CD4-positive, alpha-beta T cell treated with Interferon alpha-2 for 1 hour (primary cell): ENCODE measurements around the gene STK11.

ENCODE experiments used
- DNase-seq, 2 donors: peaks; one replicate each; pipeline ENCODE4 v3.0.0-alpha.2; 2020 to 2022

The STK11 gene

DNA sequence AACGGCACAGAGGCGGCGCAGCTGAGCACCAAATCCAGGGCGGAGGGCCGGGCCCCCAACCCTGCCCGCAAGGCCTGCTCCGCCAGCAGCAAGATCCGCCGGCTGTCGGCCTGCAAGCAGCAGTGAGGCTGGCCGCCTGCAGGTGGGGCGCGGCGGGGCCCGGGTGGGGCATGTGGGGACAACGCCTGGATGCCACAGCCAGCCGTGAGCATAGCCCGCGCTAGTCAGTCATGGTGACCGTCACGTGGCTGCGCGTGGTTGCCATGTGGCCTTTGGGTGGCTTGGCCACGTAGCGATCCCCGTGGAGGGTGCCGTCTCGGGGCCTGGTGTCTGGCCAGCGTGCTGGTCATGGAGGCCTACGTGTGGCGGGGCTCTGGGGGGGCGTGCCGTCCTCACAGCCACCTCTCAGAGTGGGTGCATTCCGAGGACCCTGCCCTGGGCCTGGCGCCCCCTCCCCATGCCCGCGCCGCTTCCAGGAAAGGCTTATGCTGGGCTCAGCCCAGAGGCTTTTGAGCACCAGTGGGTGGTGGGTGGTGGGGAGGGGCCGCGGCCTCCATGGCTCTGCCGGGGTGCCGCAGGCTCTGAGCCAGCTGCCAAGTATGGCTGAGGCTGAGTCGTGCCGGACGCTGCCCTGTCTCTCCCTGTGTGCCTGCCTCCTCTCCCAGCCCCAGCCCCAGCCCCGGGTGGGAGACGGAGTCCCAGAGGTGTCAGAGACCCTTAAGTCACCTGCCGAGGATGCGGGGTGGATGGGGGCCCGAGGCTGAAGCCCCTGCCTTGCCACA lies 21.1 kb downstream of the STK11 start:
- no peak for DNase-seq

DNA sequence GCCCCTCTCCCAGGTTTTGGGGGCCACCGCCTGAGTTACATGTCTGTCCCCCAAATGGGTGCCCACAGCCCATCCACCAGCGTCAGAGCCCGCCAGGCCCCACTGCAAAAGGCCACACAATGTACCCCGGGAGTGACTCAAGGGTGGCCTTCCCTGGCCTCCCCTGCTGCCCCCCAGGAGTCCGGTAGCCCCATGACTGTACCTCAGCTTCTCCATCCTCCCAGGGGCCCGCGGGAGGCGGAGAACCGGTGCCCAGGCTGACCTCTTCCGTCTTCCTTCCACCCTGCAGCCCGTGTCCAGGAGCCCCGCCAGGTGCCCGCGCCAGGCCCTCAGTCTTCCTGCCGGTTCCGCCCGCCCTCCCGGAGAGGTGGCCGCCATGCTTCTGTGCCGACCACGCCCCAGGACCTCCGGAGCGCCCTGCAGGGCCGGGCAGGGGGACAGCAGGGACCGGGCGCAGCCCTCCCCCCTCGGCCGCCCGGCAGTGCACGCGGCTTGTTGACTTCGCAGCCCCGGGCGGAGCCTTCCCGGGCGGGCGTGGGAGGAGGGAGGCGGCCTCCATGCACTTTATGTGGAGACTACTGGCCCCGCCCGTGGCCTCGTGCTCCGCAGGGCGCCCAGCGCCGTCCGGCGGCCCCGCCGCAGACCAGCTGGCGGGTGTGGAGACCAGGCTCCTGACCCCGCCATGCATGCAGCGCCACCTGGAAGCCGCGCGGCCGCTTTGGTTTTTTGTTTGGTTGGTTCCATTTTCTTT lies 21.9 kb downstream of the STK11 start:
- no peak for DNase-seq

DNA sequence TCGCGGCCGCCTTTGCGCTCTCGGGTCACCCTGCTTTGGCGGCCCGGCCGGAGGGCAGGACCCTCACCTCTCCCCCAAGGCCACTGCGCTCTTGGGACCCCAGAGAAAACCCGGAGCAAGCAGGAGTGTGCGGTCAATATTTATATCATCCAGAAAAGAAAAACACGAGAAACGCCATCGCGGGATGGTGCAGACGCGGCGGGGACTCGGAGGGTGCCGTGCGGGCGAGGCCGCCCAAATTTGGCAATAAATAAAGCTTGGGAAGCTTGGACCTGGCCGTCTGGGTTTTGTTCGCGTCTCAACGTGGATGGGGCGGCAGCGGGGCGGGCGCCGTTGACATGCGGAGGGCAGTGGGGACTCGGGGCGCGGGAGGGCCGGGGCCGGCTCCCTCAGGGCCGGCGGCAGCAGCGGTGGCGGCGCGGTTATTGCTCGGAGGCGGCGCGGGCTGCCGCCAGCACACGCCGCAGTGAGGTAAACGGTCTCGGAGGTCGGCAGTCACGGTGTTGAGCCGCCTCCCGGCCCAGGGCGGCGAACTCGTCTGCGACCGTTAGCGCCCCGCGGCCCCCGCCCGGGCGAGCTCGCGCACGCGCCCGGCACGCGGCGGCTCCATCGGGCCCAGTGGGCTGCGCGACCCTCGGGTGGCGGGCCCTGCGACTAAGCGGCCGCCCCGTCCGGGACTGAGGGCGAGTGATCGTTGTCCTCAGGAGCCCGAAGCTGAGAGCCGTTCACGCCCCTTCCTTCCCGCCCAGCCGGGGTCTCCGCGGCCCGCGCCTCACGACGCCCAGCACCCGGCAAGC lies 22.8 kb downstream of the STK11 start:
- no peak for DNase-seq

DNA sequence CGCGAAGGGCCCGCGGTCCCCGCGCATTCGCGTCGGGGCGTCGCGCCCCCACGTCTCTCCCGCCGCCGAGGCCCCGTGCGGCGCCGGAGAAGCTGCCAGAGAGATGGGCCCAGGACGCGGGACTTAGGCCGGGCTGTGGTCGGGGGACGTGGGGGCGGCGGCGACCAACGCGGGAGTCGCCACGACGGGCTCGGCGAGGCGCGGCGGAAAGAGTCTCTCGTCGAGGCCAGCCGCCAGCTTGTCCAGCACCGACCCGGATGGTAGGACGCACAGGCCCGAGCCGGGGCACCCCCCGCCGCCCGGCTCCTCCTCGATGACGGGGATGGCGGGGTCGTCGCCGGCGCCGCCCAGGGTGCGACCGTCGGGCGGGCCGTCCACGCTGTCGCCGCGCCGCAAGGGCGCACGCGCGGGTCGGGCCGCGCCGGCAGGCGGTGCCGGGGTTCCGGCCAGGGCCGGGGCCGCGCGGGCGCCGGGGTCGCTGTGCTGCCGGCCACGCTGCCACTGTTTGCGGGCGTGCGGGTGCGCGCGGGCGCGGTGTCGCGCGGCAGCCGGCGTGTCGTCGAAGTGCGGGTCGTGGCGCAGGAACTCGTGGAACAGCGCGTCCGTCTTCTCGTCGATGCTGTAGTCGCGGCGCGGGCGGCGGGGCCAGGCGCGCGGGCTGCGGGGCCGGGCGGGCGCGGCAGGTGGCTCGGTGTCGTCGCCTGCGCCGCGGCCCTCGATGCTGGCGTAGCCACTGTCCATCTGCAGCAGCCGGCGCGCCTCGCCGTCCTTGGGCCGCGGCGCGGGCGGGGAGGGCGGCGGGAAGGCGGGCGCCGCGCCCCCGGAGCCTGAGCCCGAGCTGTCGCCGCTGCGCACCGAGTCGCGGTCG lies 23.7 kb downstream of the STK11 start:
- DNase-seq = no peak

DNA sequence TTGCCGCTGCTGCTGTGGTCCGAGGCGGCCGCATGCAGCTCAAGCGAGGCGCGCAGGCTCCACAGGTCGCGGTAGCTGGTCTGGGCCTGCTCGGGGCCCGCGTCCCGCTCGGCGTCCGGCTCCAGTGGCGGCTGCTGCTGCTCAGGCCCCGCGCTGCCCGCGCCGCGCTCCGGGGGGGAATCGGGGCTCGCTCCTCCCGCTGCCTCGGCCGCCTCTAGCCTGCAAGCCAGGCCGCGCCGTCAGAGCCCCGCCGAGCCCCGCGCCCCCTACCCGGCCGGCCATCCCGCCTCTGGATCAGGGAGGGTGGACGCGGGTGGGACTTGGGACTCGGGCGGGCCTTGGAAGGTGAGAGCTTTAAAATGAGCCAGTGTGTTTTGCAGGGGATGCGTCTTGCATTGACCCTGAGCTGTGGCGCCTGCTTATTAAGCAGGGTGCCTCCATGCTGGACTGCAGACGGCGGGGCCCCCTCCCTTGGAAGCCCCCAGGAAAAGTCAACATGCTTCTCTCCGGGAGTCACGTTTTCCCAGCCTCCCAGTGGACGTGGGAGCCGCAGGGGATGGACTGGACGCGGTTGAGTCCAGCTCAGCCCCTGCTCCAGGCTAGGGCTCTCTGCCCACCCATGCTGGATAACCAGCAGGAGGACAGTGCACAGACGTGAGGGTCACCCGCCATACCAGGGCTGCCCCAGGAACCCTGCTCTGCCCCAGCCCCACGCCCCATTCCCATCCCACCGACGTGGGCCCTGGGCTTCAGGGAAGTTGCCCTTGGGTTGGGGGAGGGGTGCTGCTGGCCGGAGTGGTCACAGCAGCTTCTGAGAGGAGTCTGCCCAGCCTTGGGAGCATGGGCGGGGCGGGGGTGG lies 24.6 kb downstream of the STK11 start:
- DNase-seq = no peak

DNA sequence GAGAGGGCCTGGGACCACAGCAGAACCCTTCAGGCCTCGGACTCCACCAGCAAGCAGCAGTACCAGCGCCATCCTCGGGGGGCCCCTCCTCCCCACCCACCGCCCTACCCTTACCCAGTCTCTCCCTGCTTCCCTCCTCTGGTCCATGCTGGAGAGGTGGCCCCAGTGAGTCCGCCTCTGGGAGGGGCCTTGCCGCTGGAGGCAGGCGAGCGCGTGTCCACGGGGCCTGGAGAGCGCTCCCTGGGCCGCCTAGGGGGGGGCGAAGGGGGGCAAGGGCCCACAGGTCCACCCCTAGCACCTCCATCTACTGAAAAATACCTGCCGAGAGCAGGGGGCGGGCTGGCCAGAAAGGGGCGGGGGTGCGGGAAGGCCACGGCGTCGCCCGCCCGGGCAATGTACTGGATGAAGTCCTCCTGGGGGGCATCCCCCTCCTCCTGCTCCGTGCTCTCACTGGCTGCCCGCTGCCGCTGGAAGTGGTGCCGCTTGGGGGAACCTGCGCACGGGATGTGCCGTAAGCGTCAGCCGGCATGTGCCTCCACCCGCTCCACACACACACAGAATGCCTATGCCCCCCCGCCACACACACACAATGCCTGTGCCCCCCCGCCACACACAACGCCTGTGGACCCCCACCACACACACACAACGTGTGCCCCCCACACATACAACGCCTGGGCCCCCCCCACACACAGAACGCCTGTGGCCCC lies 25.4 kb downstream of the STK11 start:
- no peak for DNase-seq

DNA sequence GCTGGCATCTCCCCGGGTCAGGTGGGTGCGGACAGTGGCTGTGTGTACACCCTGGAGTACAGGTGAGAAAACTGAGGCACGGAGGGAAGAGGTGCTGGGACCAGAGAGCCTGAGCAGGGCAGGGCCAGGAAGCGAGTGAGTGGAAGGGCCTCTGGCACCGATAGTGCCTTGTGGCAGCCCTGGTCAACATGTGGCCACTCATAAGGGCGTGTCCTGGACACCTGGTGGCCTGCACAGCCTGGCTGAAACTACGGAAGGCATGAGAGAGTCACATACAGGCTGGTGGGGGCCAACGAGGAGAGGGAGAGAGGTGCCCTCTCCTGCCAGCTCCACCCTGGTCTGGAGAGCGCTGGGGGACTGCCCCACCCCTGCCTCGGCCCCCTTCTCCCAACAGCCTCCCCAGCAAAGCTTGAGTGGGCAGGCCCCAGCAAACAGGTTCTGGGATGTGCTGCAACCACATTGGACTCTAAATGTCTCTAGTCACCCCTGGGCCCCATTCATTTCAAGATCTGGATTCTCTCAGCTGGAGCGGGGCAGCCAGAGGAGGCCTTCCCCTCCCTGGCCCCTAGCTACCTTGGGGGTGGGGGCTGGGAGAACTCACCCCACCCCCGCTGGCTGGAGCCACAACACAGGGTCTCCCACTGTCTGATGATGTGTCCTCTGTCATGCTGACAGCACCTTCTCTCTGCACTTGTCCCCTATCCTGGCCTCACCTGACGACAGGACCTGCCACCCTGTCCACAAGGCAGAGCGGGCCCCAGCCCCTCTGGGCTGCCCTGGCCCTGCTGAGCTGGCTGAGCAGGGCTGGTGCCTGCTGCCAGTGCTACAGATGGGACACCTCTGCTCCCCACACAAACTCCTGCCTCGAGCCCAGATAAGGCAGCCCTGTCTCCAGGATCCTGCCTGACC lies 26.4 kb downstream of the STK11 start:
- DNase-seq = no peak

DNA sequence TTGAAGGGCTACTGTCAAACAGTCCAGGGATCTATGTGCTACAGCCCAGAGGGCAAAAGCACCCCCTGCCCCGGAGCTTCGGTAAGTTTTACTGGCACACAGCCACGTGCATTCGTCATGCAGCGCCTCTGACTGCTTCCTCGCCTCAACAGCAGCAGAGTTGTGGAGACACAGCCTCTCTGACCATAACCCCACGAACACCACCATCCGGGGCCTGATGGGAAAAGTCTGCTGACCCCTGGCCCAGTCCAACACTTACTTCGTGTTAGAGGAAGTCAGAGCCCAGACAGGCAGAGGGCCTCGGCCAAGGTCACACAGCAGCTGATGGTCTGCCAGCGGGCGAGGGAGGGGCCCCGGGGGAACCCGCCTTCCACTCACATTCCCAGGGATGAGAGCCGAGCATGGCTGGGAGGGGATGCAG lies 27.1 kb downstream of the STK11 start:
- DNase-seq = no peak

DNA sequence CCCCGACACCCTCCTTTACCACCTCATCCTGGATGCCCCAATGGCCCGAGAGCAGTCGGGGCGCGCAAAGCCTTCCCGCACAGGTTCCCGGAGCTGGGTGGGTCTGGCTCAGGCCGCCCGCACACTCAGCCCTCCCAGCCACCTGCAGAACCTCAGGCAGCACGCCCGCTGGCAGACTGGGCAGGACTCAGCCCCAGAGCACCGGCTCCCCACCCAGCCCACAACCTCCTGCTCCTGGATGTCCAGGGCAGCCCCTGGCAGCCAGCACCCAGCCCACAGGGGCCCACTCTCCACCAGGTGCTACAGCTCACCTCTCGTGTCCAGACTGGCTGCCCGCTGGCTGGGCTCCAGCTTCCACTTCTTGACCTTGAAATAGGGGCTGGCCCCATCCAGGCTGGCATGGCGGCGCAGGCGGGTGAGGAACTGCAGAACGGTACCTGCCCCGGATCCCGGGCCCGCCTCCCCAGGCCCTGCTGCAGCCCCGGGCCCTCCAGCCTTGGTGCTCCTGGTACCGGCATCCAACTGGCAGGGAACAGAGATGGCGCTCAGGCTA lies 27.6 kb downstream of the STK11 start:
- no peak for DNase-seq

DNA sequence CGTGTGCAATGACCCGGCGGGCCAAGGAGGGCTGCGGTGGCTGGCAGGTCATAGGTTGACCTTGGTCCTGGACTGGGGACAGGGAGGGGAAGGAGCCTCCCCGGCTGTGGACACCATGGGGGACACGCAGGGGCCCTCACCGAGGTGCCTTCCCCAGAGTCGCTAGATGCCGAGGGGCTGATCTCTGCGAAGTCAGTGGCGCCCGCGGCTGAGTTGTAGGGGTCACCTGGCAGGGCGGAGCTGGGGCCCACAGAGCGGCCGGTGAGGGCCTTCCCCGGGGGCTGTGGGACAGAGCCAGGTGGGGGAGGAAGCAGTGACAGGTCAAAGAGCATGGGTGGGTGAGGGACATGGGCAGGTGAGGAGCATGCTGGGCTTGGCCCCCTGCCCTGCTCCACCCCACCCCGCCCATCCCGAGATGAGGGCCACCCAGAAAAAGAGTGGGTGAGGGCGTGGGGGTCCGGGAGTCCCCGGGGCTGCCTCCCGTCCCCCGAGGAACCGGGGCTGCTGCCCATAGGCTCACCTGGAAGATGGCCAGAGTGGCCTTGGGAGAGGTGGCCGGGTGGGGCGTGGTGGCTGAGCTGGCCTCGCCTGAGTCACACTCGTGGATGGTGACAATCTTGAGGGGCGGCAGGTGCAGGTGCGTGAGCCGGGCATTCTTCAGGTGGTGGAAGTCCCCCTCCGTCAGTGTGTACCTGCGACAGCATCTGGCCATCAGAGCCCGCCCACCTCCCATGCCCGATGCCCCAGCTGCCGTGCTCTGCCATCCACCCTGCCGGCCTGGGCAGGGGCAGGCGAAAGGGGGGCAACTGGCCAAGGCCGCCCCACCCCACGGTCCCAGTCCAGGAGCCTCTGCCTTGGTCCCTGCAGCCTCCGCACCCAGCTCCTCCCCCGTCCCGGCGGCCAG lies 28.7 kb downstream of the STK11 start:
- no peak for DNase-seq

DNA sequence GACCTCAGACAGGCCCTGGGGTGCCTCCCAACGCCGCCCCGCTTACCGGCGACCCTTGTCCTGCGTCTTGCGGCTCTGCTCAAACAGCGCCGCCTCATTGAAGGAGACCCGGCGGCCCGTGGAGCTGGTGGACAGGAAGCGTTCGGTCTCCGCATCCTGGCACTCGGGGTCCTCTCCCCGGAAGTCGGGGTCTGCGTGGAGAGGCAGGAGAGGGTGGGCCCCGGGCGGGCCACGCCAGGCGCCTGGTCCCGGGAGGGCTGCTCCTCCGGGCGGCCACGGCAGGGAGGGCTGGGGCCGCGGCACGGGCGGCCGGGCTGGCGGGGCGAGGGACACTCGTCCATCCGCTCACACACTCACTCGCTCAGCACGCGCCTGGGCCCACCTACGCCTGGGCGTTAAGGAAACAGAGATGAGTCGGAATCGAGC lies 29.4 kb downstream of the STK11 start:
- DNase-seq = no peak

DNA sequence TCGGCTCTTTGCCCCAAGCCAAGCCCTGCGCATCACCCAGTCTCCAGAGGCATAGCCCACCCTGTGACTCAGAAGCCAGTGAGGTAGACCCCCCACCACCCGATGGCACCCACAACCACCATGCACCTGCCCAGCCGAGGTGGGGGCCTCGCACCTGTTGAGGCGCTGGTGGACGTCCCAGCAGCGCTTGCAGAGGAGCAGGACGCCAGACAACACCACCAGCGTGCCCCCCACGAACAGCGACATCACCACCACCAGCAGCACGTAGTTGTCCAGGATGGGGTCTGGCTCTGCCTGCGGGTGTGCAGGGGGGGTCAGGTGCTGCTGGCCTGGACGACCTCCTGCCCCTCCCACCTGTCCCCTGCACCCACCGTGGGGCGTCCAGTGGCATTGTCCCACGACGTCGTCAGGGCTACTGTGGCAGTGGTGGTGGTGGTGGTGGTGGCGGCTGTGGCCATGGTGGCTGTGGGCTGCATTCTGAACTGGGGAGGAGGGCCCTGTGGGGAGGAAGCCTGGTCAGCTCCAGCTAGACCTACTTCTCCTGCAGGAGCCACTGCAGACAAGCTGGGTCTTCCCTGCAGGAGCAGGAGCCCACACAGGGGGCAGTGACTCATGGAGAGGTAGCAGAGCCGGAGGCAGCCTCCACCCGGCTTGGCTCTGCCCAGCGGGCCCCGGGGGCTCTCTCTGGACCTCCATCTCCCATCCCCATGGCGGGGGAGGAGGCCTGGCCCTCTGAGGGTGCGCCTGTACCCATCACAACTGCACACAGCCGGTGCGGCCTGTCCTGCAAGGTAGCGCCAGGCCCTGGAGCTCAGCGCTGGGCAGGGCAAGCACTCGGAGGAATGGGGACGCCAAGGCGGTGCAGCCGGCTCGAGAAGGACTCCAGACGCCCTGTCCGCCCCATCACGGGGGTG lies 30.3 kb downstream of the STK11 start:
- no peak for DNase-seq

DNA sequence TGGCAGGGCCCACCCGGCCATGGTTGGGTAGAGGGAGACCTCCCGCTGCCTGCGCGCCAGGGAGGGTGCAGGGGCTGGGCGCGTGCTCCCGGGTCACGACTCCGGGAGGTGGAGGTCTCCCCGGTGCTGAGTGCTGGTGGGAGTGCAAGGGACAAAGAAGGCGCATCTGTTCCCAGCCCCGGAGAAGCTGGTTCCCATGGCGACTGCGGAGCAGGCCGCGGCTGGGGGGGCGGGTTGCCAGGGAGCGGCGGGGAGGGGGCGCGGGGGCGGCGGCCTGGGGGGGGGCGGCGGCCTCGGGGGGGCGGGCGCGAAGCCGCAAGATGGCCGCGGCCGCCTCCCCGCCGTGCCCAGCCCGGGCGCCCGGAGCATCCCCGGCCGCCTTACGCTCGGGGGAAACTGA lies 31.0 kb downstream of the STK11 start:
- DNase-seq = no peak

DNA sequence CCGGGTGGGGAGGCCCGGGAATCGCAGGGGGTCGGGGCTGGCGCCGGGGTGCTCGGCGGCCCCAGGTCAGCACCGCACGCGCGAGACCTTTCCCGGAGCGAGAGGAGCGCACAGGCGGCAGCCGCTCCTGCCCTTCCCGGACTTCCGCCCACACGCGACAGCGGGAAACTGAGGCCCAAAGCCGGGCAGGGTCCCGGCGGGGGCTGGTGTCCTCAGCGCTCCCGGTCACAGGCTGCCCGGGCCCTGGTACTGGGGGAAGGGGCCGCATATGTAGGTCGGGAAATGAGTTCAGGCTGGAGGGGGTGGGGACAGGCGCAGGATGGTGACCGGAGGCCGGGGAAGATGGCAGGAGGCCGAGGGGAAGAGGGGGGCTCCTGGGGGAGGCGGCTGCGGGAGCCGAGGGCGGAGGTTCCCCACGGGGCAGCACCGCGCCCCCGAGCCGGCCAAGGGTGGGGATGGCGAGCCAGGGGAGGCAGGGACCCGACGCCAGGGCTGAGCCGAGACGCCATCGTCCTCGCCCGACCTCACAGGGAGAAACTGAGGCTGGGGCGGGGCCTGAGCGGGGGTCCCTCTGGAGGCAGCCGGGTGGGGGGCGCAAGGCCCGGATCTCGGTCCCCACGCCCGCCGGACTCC lies 31.6 kb downstream of the STK11 start:
- DNase-seq = no peak

DNA sequence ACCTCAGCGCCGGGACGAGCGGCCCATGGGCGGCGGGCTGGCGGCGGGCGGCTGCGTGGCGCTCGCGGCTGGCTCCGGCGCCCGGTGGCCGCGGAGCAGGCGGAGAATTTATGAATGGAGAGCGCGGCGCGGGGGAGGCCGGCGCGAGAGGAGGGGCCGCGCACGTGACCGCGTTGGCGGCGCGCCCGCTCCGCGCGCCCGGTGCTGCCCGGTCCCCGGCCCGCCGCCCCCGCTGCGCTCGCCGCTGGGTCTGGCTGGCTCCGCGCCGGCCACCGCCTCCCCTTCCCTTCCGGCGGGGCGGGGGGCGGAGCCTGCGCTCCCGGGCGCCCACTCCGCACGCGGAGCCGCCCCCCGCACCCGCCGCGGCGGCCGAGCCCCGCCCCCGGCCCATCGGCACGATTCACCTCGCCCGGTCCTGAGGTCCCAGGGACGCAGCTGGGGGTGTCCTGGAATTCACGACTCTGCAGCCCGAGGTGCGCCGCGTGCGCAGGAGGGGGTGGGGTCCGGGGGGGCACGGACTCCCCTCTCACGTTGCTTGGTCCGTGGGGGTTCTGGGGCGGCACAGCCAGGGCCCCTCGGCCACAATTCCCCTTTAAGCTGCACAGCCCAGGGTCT lies 32.3 kb downstream of the STK11 start, which contains the start of gene CBARP:
CBARP (minus strand) TSS at position 252 of the 615 bp plus-strand sequence. CDS start 1,905 bp downstream, outside the sequence.
- DNase-seq = peak in 1 of 2 donors; percentile 47
